ENCODE measurements around the gene RNF182. TPM values are rescaled to one million over a fixed set of nuclear protein-coding genes. Genes with fewer than 3 reads are reported as not detected.

Gene RNF182
- polyA plus RNA-seq, 1 experiment = 12.4 TPM

DNA sequence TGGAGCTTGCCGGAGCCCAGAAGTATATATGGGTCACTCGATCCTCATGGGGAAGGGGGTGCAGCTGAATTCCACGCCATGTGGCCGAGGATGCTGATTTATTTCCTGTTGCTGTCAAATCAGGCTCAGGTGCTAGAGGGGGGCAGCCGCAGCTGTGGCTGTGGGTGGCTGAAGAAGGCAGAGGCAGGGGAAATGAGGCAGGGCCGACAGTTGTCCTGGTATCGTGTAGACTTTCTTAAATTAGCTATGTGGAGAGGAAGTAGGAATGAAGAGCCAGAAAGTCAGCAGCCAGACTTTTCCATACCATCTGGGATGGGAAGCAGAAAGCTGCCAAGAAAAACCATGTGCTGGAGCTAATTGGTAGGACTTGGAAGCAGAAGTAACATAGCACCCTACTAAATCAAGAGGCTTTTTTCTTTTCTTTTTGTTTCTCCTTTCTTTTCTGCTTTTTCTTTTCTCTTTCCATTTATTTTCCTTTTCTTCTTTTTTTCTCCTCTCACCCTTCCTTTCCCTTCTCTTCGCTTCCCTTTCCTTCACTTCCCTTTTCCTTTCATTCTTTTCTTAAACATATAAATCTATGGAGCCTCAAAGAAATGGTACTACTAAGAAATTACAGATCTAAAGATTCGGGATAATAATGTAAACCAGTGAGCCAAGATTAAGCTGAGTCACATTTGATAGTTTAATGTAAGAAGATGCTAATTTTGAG lies 102.2 kb downstream of the RNF182 start:
- POLR2A ChIA-PET = no interaction called here

DNA sequence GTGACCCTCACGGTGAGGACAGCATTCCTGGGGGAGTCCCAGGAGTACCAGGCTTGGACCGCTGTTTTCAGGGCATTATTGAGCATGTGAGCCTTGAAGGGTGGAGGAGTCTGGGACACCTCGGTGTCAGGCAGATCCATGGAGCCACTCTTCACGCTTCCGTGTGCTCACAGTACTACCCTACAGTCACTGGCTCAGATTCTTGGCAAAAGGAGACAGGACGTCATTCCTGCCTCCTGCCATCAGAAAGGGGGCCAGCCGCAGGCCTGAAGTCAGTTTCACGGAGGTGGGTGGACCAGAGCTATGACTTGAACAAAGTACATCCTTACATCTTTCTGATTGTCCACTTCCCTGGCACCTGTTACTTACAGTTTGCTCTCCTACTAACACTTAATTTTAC lies 103.9 kb downstream of the RNF182 start:
- ChIA-PET POLR2A (no interaction called here), CTCF (no interaction called here)
- H3K4me3 ChIP-seq (ENCODE audit: low read depth, low read length) = no peak overlapping the region
- H3K27ac ChIP-seq (ENCODE audit: low read depth, low read length) = no peak overlapping the region
- H3K27me3 ChIP-seq (ENCODE audit: control insufficient read depth, insufficient read depth, low read length) = no peaks in the 10 kb centered on the region
- DNase-seq (ENCODE audit: low read depth, low spot score) = no peak
- H3K9me3 ChIP-seq (ENCODE audit: control insufficient read depth, insufficient read depth, low read length) = no peaks in the 10 kb centered on the region
- TF ChIP-seq, protein P1, sequence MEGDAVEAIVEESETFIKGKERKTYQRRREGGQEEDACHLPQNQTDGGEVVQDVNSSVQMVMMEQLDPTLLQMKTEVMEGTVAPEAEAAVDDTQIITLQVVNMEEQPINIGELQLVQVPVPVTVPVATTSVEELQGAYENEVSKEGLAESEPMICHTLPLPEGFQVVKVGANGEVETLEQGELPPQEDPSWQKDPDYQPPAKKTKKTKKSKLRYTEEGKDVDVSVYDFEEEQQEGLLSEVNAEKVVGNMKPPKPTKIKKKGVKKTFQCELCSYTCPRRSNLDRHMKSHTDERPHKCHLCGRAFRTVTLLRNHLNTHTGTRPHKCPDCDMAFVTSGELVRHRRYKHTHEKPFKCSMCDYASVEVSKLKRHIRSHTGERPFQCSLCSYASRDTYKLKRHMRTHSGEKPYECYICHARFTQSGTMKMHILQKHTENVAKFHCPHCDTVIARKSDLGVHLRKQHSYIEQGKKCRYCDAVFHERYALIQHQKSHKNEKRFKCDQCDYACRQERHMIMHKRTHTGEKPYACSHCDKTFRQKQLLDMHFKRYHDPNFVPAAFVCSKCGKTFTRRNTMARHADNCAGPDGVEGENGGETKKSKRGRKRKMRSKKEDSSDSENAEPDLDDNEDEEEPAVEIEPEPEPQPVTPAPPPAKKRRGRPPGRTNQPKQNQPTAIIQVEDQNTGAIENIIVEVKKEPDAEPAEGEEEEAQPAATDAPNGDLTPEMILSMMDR (IDR thresholded peaks at IDR 0.05; ENCODE audit: low read depth, low read length) = no peak

More for the DNA sequence above, 102.2 kb downstream of the RNF182 start:
- Histone ChIP-seq H3K4me3 (ENCODE audit: low read depth, low read length) (no peak overlapping the region), H3K27ac (ENCODE audit: low read depth, low read length) (no peak overlapping the region), H3K27me3 (ENCODE audit: control insufficient read depth, insufficient read depth, low read length) (no peaks in the 10 kb centered on the region), H3K9me3 (ENCODE audit: control insufficient read depth, insufficient read depth, low read length) (no peaks in the 10 kb centered on the region)
- no peak for DNase-seq (ENCODE audit: low read depth, low spot score)
- CTCF ChIA-PET = interaction anchor here (0.6 to 2.0 kb wide), 4 partner anchors 10 to 40 kb away, joined by 3 to 9 read pairs (median 4); no protein-coding TSS in a partner anchor
- TF ChIP-seq, protein P1 (IDR thresholded peaks at IDR 0.05; ENCODE audit: low read depth, low read length) = no peak

DNA sequence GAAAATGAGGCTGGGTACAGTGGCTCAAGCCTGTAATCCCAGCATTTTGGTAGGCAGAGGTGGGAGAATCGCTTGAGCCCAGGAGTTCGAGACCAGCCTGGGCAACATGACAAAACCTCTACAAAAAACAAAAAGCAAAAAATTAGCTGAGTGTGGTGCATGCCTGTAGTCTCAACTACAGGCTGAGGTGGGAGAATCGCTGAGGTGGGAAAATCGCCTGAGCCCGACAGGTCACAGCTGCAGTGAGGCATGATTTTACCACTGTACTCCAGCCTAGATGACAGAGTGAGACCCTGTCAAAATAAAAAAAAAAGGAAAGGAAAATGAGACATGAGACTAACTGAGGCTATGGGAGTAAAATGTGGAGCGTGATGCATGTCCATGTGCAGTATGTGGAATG lies 104.9 kb downstream of the RNF182 start:
- Histone ChIP-seq H3K27me3 (ENCODE audit: control insufficient read depth, insufficient read depth, low read length) (no peaks in the 10 kb centered on the region), H3K9me3 (ENCODE audit: control insufficient read depth, insufficient read depth, low read length) (no peaks in the 10 kb centered on the region; the same call in 1 of the 2 replicates), H3K27ac (ENCODE audit: low read depth, low read length) (no peak overlapping the region), H3K4me3 (ENCODE audit: low read depth, low read length) (no peak overlapping the region)
- no peak for DNase-seq (ENCODE audit: low read depth, low spot score)
- ChIA-PET CTCF (interaction anchor here (0.7 to 2.4 kb wide), 3 partner anchors 8 to 103 kb away, joined by 3 to 8 read pairs (median 5); no protein-coding TSS in a partner anchor), POLR2A (no interaction called here)
- TF ChIP-seq, protein P1 (IDR thresholded peaks at IDR 0.05; ENCODE audit: low read depth, low read length) = no peak

Other genes with a start within 250 kb of the RNF182 start
- 37.7 and 38.2 TPM in 2 replicates for gene RANBP9, start 213.1 kb upstream of the RNF182 start, polyA plus RNA-seq (2011; rRNA removed)
- 7.8 and 9.5 TPM in 2 replicates for gene MCUR1, start 110.4 kb upstream of the RNF182 start, polyA plus RNA-seq (2011; rRNA removed)
- 3.5 and 3.7 TPM in 2 replicates for gene CD83, start 192.8 kb downstream of the RNF182 start, polyA plus RNA-seq (2011; rRNA removed)